ENCODE measurements around the gene ADAMTS14. TPM values are rescaled to one million over a fixed set of nuclear protein-coding genes. Genes with fewer than 3 reads are reported as not detected.

Gene ADAMTS14
- total RNA-seq, 1 donor from 2014 or later, result 0.10 TPM

GRCh38 chr10:70671619-70672164, 614 bp upstream of the ADAMTS14 start:
- ATAC-seq, result no peak
- no peak for DNase-seq
- intact Hi-C loops (cut with micrococcal nuclease), result no loop called here

GRCh38 chr10:70673043-70673928, 980 bp downstream of the ADAMTS14 start:
- ATAC-seq (peak; percentile 80), DNase-seq (peak; percentile 70)
- intact Hi-C loops (cut with micrococcal nuclease), result no loop called here

DNA sequence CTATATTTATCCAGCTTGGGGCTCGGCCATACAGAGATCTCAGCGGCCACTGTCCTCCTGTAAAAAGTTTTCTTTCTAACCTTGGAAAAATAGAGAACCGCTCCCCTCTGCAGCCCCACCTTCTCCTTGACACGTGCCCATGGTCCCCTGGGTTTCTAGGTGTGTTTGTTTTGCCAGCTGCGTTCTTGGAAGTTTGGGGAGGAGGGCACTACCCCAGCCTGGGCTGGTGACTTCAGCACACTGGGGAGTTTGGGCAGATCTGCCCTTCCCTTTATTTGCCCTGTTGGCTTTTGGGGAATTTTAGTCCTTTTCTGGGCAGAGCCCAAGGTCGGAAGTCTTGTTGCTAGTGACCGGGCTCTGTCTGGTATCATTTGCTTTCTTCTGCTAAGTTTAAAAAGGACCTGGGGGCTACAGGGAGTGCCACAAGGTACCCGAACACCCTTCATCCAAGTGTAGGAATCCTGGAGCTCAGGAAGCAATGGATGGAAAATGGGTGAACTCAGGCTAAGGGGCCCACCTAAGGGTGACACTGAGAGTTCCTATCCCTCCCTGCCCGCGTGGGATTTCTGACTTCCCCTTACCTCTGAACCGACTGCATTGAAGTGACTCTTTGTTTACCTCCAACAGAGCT, 1.7 kb downstream of the ADAMTS14 start:
- intact Hi-C loops (cut with micrococcal nuclease), result no loop called here
- ATAC-seq (peak; percentile 6), DNase-seq (no peak)

DNA sequence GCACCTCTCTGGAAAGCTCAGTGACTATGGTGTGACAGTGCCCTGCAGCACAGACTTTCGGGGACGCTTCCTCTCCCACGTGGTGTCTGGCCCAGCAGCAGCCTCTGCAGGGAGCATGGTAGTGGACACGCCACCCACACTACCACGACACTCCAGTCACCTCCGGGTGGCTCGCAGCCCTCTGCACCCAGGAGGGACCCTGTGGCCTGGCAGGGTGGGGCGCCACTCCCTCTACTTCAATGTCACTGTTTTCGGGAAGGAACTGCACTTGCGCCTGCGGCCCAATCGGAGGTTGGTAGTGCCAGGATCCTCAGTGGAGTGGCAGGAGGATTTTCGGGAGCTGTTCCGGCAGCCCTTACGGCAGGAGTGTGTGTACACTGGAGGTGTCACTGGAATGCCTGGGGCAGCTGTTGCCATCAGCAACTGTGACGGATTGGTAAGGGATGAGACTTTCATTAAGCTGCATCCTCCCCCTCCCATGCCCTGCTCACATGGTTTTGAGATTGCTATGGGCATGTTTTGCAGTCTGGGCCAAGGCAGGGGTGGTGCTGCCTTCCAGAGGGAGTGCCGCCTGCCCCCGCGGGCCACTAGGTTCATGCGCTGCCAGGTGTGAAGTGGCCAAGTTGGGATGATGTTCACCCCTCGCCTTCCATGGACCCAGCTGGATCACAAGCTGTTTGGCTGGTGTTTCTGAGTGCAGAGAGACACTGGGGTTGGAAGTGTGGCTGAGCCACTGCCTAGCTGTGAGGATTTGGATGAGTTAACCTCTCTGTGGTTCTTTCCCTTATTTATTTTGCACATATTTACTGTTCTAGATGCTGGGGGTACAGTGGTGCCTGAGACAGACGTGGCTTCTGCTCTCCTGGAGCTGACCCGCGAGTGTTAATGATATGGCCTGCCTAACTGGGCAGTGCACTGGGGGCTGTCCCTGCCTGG, 2.5 kb downstream of the ADAMTS14 start:
- no peak for DNase-seq
- intact Hi-C loops (cut with micrococcal nuclease), result no loop called here
- ATAC-seq, result peak; percentile 24

DNA sequence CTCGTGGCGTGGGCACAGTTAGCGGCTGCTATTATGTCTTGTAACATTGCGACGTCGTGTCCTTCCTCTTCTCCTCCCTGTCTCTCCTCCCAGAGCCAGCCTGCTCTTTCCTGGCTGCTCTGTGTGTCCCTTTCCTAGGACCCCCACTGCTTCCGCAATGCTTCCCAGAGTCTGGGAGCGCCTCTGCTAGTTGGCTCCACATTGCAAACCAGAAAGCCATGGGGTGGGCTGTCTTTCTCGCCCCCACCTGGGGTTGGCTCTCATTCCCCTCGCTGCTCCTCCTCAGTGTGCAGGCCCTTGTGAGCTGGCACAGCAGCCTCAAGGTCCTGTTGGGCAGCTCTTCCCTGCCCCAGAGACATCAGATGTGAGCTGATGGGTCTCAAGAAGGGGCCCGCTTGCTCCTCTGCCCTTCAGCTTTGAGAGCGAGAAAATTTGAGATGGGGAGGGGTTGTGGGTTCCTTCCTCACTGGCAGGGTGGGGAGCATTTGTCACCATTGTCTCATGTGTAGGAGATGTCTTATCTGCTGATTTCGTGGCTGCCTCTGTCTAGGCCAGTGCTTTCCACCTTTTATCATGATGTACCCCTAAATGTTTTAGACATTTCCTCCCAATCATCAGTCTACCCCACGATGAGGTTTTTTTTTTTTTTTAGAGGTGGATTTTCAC, 3.3 kb downstream of the ADAMTS14 start:
- intact Hi-C loops (cut with micrococcal nuclease), result no loop called here
- DNase-seq (no peak), ATAC-seq (no peak)

DNA sequence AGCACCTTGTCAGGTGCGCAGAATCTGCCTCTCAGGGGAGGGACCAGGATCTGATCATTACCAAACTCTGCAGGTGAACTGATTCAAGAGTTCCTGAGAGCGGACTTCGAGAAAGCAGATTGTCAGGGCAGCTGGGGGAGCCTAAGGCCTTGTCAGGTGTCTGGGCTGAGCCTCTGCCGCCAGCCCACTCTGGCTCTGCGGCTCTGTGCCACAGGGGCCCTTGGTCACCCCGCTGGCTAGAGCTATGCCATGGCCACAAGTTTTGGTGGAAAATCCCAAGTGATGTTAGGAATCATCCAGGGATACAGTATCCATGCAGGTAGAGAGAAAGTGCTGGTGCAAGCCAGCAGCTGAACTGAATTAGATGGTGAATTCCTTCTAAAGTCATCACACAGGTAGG, 4.2 kb downstream of the ADAMTS14 start:
- DNase-seq (no peak), ATAC-seq (no peak)
- intact Hi-C loops (cut with micrococcal nuclease), result no loop called here

GRCh38 chr10:70677016-70677415, 4.7 kb downstream of the ADAMTS14 start:
- ATAC-seq (no peak), DNase-seq (no peak)
- intact Hi-C loops (cut with micrococcal nuclease), result no loop called here

DNA sequence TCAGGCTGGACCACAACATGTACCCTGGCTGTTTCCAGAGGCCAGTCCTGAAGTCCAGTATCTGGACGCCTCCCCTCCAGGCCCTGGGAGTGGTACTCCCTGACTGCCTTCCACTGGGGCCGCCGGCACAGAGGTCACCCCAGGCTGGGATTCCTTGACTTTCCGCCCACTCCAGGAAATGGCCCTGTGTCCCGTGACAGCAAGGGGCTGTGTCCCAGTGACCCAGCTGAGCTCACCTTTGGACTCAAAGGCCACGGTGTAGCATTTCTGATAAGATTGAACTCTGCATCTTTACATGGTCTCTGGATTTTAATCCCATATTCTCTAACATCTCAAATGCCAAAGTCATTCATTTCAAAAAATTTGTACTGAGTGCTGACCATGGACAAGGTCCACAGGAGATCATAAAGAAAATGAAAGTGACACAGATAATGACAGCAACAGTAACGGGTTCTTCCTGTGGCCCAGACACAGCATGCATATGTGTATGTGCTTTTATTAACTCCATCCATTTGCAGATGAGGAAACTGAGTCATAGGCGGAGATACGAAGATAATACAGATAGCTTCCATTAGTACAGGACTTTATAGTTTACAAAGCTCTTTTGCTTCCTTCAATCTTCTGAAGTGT, 5.4 kb downstream of the ADAMTS14 start:
- intact Hi-C loops (cut with micrococcal nuclease), result no loop called here
- DNase-seq, result no peak
- no peak for ATAC-seq

DNA sequence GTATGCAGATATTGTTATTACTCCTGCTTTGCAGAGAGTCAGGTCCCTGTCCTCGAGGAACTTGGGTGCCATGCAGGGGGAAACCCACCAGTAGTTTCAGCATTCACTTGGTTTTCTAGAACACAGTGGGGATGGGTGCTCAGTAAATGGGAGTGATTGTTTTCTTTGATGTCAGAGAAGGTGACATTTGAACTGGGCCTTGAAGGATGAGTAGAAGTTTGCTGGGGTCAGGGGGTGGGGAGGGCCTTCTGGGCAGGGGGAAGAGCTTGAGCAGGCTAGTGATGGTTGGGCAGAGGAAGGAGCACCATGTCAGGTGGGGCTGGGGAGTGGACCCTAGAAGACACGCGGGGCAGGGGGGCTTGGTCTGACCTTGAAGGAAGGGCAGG, 5.9 kb downstream of the ADAMTS14 start:
- DNase-seq (no peak), ATAC-seq (no peak)
- intact Hi-C loops (cut with micrococcal nuclease), result no loop called here

- intact Hi-C loops (cut with micrococcal nuclease), result no loop called here
- ATAC-seq, result no peak
- DNase-seq, result no peak
These were observed 6.6 kb downstream of the ADAMTS14 start for GRCh38 chr10:70678757-70679489.

- DNase-seq, result peak; percentile 75
- intact Hi-C loops (cut with micrococcal nuclease), result no loop called here
- peak; percentile 70 for ATAC-seq
These were observed 7.2 kb downstream of the ADAMTS14 start for GRCh38 chr10:70679498-70679897.

DNA sequence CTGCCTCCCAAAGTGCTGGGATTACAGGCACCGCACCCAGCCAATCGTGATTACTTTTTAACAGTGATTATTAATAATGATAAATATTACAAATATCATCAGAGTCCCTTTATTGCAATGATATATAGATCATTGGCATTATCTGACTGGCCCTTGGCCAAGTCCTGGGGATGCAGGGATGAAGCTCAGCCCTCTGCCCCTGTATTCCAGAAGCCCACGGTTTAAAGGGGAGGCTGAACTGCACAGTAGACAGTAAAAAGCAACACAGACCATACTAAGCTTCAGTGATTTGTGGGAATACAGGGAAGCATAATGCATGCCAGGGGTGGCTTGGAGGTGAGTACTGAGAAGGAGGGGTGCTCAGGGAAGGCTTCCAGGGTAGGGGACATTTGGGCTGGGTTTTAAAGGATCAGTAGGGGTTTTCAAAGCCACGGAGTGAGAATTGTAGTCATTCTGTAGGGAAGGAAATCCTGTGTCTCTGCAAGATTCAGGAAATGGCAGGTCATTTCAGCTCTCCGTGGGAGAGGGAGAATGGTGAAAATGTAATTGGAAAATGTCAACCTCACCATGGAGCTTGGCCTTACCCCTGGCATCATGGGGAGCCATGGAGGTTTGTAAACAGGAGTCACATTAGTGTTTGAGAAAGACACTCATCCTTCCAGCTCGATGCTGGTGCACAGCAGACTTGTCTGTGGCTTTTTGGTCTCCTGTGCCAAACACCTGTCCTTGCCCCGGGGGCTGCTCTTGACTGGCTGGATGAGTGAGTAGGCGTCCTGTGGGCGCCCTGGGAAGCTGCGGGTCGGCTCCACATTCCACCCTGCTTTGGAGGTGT, 8.8 kb downstream of the ADAMTS14 start:
- no peak for DNase-seq
- intact Hi-C loops (cut with micrococcal nuclease), result no loop called here
- ATAC-seq, result no peak

DNA sequence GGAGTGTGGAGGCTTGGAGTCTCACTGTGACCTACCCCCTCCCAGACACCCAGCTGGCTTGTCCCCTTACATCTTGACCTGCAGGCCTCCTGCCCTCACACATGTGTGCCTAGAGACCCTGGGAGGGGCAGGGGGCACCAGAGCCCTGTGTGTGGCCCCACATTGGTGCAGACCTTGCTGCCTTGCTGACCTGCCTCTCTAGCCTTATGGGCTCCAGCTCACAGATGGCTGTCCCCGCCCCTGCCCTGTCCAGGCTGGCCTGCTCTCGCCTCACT, 9.4 kb downstream of the ADAMTS14 start:
- ATAC-seq (no peak), DNase-seq (no peak)
- intact Hi-C loops (cut with micrococcal nuclease), result no loop called here

- ATAC-seq, result no peak
- no peak for DNase-seq
- intact Hi-C loops (cut with micrococcal nuclease), result no loop called here
These were observed 10.8 kb downstream of the ADAMTS14 start for GRCh38 chr10:70682920-70683600.

DNA sequence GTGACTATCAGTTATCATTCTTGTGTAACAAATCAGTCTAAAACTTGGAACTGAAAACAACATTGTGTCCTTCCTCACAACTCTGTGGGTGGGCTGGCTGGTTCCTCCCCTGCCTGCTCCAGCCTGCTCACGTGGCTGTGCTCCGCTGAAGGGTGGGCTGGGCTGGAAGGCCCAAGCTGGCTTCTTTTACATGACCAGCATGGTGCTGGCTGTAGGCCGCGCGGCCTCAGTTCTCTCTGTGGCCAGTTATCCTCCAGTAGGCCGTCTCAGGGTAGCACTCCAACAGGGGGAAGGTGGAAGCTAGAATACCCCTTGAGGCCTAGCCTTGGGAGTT, 11.3 kb downstream of the ADAMTS14 start:
- intact Hi-C loops (cut with micrococcal nuclease), result no loop called here
- ATAC-seq, result no peak
- DNase-seq, result no peak

- DNase-seq (no peak), ATAC-seq (no peak)
- intact Hi-C loops (cut with micrococcal nuclease), result no loop called here
These were observed 11.6 kb downstream of the ADAMTS14 start for GRCh38 chr10:70683940-70684339.

DNA sequence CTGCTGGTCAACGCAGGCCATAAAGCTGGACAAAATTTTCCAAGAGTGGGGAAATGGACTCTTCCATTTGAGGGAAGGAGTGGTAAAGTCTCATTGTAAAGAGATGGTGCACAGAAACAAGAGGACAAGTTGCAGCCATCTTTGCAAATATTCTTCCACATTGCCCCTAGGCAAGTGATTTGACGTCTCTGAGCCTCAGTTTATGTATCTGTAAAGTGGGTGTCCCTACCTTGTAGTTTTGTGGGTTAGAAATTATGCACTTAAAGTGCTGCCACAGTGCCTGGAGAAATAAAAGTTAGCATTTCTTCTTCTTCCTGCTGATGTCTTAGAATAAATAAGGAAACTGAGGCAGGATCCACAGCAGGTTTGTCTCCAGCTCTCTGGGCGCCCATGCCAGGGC, 12.1 kb downstream of the ADAMTS14 start:
- intact Hi-C loops (cut with micrococcal nuclease), result no loop called here
- no peak for ATAC-seq
- DNase-seq, result no peak

Data from left ventricle myocardium superior (tissue), 1 donor.